Endothelial cell of umbilical vein (primary cell): Measurements from ENCODE around the gene GRID1. TPM values are rescaled to one million over a fixed set of nuclear protein-coding genes. Genes with fewer than 3 reads are reported as not detected.

Experiments used
- BruUV-seq: library from RNA; stranded (reverse); fragments of 400-500 nt; replicated peaks from 2 replicates; lab custom pipeline; 2021; lab: Mats Ljungman, UMichigan
- CTCF ChIA-PET: fragments of 300-600, 350-600 bp; sonication (Branson Sonifier 250); formaldehyde crosslinking; loops from one replicate; lab custom pipeline; 2021; ENCODE audit warnings: antibody characterized with exemption, inconsistent platforms; lab: Charles Lee
- POLR2A ChIA-PET: fragments of 300-600, 350-600 bp; sonication (Branson Sonifier 250); formaldehyde crosslinking; loops from one replicate; lab custom pipeline; 2021; ENCODE audit warnings: antibody characterized with exemption, inconsistent platforms; lab: Charles Lee
- DNase-seq: peaks from one replicate; pipeline ENCODE4 v3.0.0-alpha.2; 2011; ENCODE audit warnings: low read depth, low spot score
- FAIRE-seq: peaks from 2 replicates; lab custom pipeline; 2011; peaks lifted over from hg19 to GRCh38; lab: Jason Lieb, UNC
- H2AFZ ChIP-seq: 2 replicates; pipeline ENCODE4 v1.6.0; 2012; ENCODE audit warnings: low read depth, low read length, control low read depth, inconsistent platforms
- H3K27ac ChIP-seq: 2 replicates; pipeline ENCODE4 v1.5.1; 2011; ENCODE audit warnings: low read depth, mild to moderate bottlenecking, control low read depth, low read length, moderate library complexity; ENCODE audit not compliant: insufficient read depth
- H3K27me3 ChIP-seq, 2 experiments: 2 replicates each; pipeline versions ENCODE4 v1.6.0 to v1.6.1; 2011; ENCODE audit warnings: low read length in 2 of 2, mixed read lengths in 1 of 2; ENCODE audit not compliant: control insufficient read depth in 2 of 2, insufficient read depth in 2 of 2
- H3K36me3 ChIP-seq, 2 experiments: 2 replicates in 1 of 2; 3 replicates in 1 of 2; pipeline ENCODE4 v1.5.1; 2011; ENCODE audit warnings: low read length in 2 of 2, mild to moderate bottlenecking in 1 of 2, moderate library complexity in 1 of 2; ENCODE audit not compliant: control insufficient read depth in 2 of 2, insufficient read depth in 2 of 2; ENCODE audit errors: extremely low read depth in 1 of 2
- H3K4me1 ChIP-seq: 3 replicates; pipeline ENCODE4 v1.5.1; 2011; ENCODE audit warnings: mild to moderate bottlenecking, low read length; ENCODE audit not compliant: control insufficient read depth, insufficient read depth; ENCODE audit errors: extremely low read depth
- H3K4me2 ChIP-seq: 2 replicates; pipeline ENCODE4 v1.6.1; 2011; ENCODE audit warnings: low read length, control low read depth, mixed read lengths; ENCODE audit not compliant: insufficient read depth
- H3K4me3 ChIP-seq, 3 experiments: fragments of 200-600 bp in 1 of 3; sonication (generic), shearing (Covaris generic) in 1 of 3; replicated peaks in 1 of 3; 2 replicates each; pipeline ENCODE4 v1.5.1; 2011 to 2016; ENCODE audit warnings: control low read depth in 3 of 3, low read length in 3 of 3, mild to moderate bottlenecking in 2 of 3, inconsistent platforms in 1 of 3, low read depth in 1 of 3, moderate library complexity in 1 of 3; ENCODE audit not compliant: insufficient read depth in 1 of 3
- H3K79me2 ChIP-seq: 2 replicates; pipeline ENCODE4 v1.6.0; 2012; ENCODE audit warnings: low read length, inconsistent platforms; ENCODE audit not compliant: control insufficient read depth, insufficient read depth
- H3K9ac ChIP-seq: replicated peaks from 2 replicates; pipeline ENCODE3; 2011; ENCODE audit warnings: low read length, control low read depth; ENCODE audit not compliant: insufficient read depth; ENCODE audit errors: extremely low read depth
- H3K9me1 ChIP-seq: replicated peaks from 3 replicates; pipeline ENCODE4 v1.6.0; 2011; ENCODE audit warnings: mild to moderate bottlenecking, low read length; ENCODE audit not compliant: control insufficient read depth, insufficient read depth; ENCODE audit errors: extremely low read depth
- H3K9me3 ChIP-seq: replicated peaks from 2 replicates; pipeline ENCODE4 v1.5.1; 2012; ENCODE audit warnings: low read length, inconsistent platforms; ENCODE audit not compliant: control insufficient read depth, insufficient read depth
- H4K20me1 ChIP-seq: replicated peaks from 2 replicates; pipeline ENCODE3; 2011; ENCODE audit warnings: mild to moderate bottlenecking, low read length; ENCODE audit not compliant: control insufficient read depth, insufficient read depth; ENCODE audit errors: extremely low read depth
- EZH2 ChIP-seq: IDR thresholded peaks from 2 replicates; pipeline ENCODE4 v1.6.1; 2012; ENCODE audit warnings: borderline replicate concordance, low read depth, mild to moderate bottlenecking, moderate library complexity, low read length, inconsistent platforms; ENCODE audit not compliant: severe bottlenecking
- FOS ChIP-seq: IDR thresholded peaks from 2 replicates; pipeline ENCODE4 v1.6.1; 2011; ENCODE audit warnings: mild to moderate bottlenecking, low read length, moderate library complexity, borderline replicate concordance; ENCODE audit not compliant: insufficient read depth
- GATA2 ChIP-seq: IDR thresholded peaks from 2 replicates; pipeline ENCODE4 v1.7.0; 2011; ENCODE audit warnings: low read depth, mild to moderate bottlenecking, moderate library complexity, mixed read lengths, low read length; ENCODE audit not compliant: insufficient read length, insufficient read depth
- JUN ChIP-seq: IDR thresholded peaks from 2 replicates; pipeline ENCODE4 v1.6.1; 2011; ENCODE audit warnings: borderline replicate concordance, low read depth; ENCODE audit not compliant: insufficient read length, insufficient read depth
- MYC ChIP-seq: IDR thresholded peaks from one replicate; pipeline ENCODE4 v1.6.1; 2011; ENCODE audit warnings: mild to moderate bottlenecking, low read depth, low read length
- POLR2A ChIP-seq: IDR thresholded peaks from 2 replicates; pipeline ENCODE4 v1.6.1; 2012; ENCODE audit warnings: low read depth, mild to moderate bottlenecking, control low read depth, low read length
- POLR2AphosphoS5 ChIP-seq: IDR thresholded peaks from 2 replicates; pipeline ENCODE4 v1.6.1; 2012; ENCODE audit warnings: low read depth, mild to moderate bottlenecking, control low read depth, low read length, moderate library complexity; ENCODE audit not compliant: insufficient read depth
- dilution Hi-C: fragments of 300-500 bp; cut with MboI; formaldehyde crosslinking; loops from one replicate; pipeline ENCODE4 v1.15.0; 2019; ENCODE audit warnings: low sequenced_read_pairs; ENCODE audit not compliant: extremely low pct_ligation_motif_present
- intact Hi-C: fragments of 100-400 bp; cut with micrococcal nuclease; formaldehyde crosslinking; loops from one replicate; pipeline ENCODE4 v1.10.0; 2022
- polyA plus RNA-seq, 4 experiments: library from polyadenylated mRNA; depleted of rRNA in 3 of 4; stranded (reverse) in 3 of 4; unstranded in 1 of 4; fragments of >200 nt; gene quantifications; 2 replicates each; pipeline versions ENCODE4 v1.2.1 to v1.2.3, GENCODE V29; 2011 to 2012; ENCODE audit warnings: missing spikeins in 1 of 4
- total RNA-seq: library from RNA; stranded (reverse); gene quantifications from 2 replicates; pipeline ENCODE4 v1.2.3, GENCODE V29; 2021
- TF ChIP-seq, protein P1 (sequence below), 2 donors: IDR thresholded peaks; 1 replicate in 1 of 2; 2 replicates in 1 of 2; pipeline ENCODE4 v1.5.1; 2011; ENCODE audit warnings: low read length in 2 of 2, mild to moderate bottlenecking in 2 of 2, moderate library complexity in 2 of 2, control low read depth in 1 of 2, inconsistent platforms in 1 of 2, low read depth in 1 of 2; ENCODE audit not compliant: insufficient read depth in 1 of 2; ENCODE audit errors: extremely low read depth in 1 of 2
- TF ChIP-seq, protein P2 (sequence below): IDR thresholded peaks from 2 replicates; pipeline ENCODE4 v1.6.1; 2011; ENCODE audit not compliant: insufficient read depth, insufficient read length

Gene GRID1
- total and polyA plus RNA-seq, 2 donors (not counting 3 experiments of a cell fraction or from before 2014, with no cell fraction given) = not detected

DNA sequence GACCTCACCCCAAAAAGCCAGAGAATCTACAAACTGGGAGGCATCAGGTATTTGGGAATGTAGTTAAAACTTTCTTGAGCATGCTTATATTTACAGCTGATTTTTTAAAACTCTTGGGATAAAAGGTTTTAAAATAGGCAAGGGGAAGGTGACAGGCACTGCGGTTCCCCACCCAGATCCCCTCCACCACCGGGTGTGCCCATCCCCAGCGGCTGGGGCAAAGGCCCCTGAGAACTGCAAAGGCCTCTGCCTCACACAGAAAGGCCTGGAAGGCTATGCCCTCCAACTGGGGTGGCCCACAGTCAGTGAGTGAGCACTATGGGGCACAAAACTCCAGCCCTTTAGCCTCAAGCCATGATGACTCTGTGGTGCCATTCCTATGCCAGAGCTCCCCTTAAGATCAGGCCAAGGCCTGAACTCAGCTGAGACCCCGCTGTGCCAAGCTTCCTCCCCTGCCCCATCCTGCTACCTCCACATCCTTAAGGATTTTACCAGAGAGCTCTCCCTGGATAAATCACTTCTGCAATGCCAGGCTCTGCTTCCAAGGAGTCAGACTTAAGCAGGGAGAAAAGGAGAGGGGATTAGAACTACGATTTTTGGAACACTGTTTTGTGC, 299.1 kb downstream of the GRID1 start:
- Histone ChIP-seq H3K9me1 (no peaks in the 10 kb centered on the region), H3K79me2 (no peaks in the 10 kb centered on the region), H3K9ac (no peak overlapping the region), H3K27ac (no peak overlapping the region), H4K20me1 (no peaks in the 10 kb centered on the region), H3K9me3 (no peaks in the 10 kb centered on the region), H3K27me3 (no peaks in the 10 kb centered on the region), H3K4me1 (no peaks in the 10 kb centered on the region), H3K4me2 (no peak overlapping the region), H3K4me3 (no peak overlapping the region), H2AFZ (no peak overlapping the region), H3K36me3 (no peaks in the 10 kb centered on the region)
- BruUV-seq = no TSS peak
- intact Hi-C loops (no loop called here), dilution Hi-C loops (no loop called here)
- ChIA-PET CTCF (no interaction called here), POLR2A (no interaction called here)
- no peak for FAIRE-seq
- TF ChIP-seq, protein P1, sequence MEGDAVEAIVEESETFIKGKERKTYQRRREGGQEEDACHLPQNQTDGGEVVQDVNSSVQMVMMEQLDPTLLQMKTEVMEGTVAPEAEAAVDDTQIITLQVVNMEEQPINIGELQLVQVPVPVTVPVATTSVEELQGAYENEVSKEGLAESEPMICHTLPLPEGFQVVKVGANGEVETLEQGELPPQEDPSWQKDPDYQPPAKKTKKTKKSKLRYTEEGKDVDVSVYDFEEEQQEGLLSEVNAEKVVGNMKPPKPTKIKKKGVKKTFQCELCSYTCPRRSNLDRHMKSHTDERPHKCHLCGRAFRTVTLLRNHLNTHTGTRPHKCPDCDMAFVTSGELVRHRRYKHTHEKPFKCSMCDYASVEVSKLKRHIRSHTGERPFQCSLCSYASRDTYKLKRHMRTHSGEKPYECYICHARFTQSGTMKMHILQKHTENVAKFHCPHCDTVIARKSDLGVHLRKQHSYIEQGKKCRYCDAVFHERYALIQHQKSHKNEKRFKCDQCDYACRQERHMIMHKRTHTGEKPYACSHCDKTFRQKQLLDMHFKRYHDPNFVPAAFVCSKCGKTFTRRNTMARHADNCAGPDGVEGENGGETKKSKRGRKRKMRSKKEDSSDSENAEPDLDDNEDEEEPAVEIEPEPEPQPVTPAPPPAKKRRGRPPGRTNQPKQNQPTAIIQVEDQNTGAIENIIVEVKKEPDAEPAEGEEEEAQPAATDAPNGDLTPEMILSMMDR (IDR thresholded peaks at IDR 0.05; ENCODE audit: extremely low read depth in 1 of 2, insufficient read depth in 1 of 2, low read depth in 1 of 2, low read length in 2 of 2) = no peak
- TF ChIP-seq JUN (no peak), POLR2AphosphoS5 (no peak), GATA2 (no peak), EZH2 (no peak), POLR2A (no peak), MYC (no peak), FOS (no peak)
- TF ChIP-seq, protein P2, sequence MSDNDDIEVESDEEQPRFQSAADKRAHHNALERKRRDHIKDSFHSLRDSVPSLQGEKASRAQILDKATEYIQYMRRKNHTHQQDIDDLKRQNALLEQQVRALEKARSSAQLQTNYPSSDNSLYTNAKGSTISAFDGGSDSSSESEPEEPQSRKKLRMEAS = no peak
- DNase-seq = no peak
